Testis (tissue), 2 donors: Measurements from ENCODE around the gene ING1.

ENCODE experiments used
- POLR2A ChIP-seq: fragments of 450-650 bp; IDR thresholded peaks from one replicate; pipeline ENCODE4 v1.6.1; 2017; ENCODE audit warnings: antibody characterized with exemption, mild to moderate bottlenecking, moderate library complexity
- TF ChIP-seq, protein P1 (sequence below), 3 experiments: fragments of 450-650 bp in 2 of 3; fragments of 200-600 bp in 1 of 3; sonication (generic) in 1 of 3; IDR thresholded peaks; one replicate each; pipeline ENCODE4 v1.5.1; 2016 to 2019; ENCODE audit warnings: antibody characterized with exemption in 3 of 3, mild to moderate bottlenecking in 2 of 3, moderate library complexity in 1 of 3

DNA sequence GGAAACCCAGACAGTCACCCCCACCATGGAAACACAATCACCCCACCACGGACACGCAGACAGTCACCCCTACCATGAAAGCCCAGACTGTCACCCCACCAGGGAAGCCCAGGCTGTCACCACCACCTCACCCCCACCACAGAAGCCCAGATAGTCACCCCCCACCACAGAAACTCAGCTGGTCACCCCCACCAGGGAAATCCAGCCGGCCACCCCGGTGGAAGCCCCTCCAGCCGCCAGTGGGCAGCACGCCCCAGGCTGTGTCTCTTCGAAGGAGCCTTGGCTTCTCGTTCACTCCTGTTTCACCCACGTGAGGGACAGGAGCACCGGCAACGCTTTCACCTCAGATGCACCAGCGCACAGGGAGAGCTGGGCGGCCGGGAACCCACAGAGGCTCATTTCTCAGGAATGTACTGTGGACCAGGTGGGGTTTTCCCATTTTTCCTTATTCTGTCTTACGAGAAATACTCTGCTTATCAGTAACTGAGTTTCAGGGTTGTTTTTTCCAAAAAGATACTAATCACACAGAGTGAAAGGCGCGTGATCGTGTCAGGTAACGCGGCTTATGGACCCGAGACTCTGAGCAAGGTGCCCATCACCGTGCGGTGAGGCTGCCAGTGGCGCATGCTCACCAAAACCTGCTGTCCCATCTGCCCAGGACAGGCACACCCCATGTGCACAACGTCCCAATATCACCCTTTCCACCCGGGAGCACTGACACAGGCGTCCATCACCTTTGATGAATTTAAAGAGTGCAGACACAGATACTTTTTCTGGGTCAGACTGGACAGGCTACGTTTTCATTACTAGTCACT is 35.6 kb upstream of the ING1 start:
- TF ChIP-seq, protein P1, sequence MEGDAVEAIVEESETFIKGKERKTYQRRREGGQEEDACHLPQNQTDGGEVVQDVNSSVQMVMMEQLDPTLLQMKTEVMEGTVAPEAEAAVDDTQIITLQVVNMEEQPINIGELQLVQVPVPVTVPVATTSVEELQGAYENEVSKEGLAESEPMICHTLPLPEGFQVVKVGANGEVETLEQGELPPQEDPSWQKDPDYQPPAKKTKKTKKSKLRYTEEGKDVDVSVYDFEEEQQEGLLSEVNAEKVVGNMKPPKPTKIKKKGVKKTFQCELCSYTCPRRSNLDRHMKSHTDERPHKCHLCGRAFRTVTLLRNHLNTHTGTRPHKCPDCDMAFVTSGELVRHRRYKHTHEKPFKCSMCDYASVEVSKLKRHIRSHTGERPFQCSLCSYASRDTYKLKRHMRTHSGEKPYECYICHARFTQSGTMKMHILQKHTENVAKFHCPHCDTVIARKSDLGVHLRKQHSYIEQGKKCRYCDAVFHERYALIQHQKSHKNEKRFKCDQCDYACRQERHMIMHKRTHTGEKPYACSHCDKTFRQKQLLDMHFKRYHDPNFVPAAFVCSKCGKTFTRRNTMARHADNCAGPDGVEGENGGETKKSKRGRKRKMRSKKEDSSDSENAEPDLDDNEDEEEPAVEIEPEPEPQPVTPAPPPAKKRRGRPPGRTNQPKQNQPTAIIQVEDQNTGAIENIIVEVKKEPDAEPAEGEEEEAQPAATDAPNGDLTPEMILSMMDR (IDR thresholded peaks at IDR 0.05), result no peak
- no peak for TF ChIP-seq POLR2A
